ENCODE measurements around the gene PSEN2. TPM values are rescaled to one million over a fixed set of nuclear protein-coding genes. Genes with fewer than 3 reads are reported as not detected.

Gene PSEN2
- total and polyA plus RNA-seq, 2 donors (not counting 3 experiments of a cell fraction or from before 2014, with no cell fraction given), result 12.5 to 19.3 TPM

DNA sequence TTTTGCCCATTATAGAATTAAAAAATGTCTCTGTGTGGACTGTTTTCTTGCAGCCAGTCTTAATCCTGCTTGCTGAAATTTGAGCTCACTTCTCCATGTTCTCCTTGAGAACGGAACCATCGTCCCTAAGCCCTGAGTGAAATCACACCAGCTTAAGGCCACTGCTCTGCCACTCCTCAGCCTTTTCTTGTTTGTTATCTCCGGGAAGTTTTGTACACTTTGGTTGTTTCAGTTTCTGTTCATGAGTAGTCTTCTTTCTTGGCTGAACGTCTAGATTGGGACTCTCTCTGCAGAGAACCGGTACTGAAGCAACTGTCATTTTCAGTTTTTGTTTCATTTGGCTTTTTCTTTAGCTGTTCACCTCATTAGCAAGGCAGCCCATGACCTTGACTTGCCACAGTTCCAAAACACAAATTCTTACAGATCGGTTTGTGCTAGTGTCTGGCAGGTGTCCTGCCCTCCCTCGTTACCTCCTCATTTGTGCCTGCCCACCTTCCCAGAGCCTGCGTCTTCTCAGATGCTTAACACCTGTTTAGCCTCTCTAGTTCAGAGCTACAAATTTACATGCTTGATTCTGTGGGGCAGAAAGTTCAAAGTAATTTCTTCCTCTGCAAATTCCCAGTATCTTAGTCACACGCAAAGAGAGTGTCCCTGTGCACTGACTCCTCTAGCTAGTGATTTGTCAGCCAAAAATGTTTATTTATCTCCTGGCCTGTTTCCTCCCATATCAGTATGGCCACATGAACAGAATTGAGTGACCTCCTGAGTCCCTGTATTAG, 12.4 kb downstream of the PSEN2 start:
- ChIA-PET POLR2A (no interaction called here), CTCF (interaction anchor here (0.9 to 1.9 kb wide), 4 partner anchors 10 to 257 kb away, joined by 3 to 8 read pairs (median 4); no protein-coding TSS in a partner anchor)
- BruUV-seq (replicated peaks), result no TSS peak
- DNase-seq (ENCODE audit: low read depth, low spot score) (no peak), FAIRE-seq (peak; percentile 83)
- intact Hi-C loops (cut with micrococcal nuclease), result no loop called here
- H2AFZ ChIP-seq (ENCODE audit: low read depth, low read length), result no peak overlapping the region
- no peak overlapping the region for H3K9ac ChIP-seq (replicated peaks; ENCODE audit: extremely low read depth, insufficient read depth, low read length)
- peaks cover 19% of the 10 kb centered on the region for H3K4me1 ChIP-seq (ENCODE audit: control insufficient read depth, extremely low read depth, insufficient read depth, low read length)
- no peaks in the 10 kb centered on the region for H3K9me3 ChIP-seq (replicated peaks; ENCODE audit: control insufficient read depth, insufficient read depth, low read length)
- dilution Hi-C loops (cut with MboI; ENCODE audit: extremely low pct_ligation_motif_present, low sequenced_read_pairs), result no loop called here
- no peaks in the 10 kb centered on the region for H3K36me3 ChIP-seq (ENCODE audit: control insufficient read depth in 2 of 2, extremely low read depth in 1 of 2, insufficient read depth in 2 of 2, low read length in 2 of 2)
- H3K79me2 ChIP-seq (ENCODE audit: control insufficient read depth, insufficient read depth, low read length), result no peaks in the 10 kb centered on the region
- H3K27me3 ChIP-seq (ENCODE audit: control insufficient read depth in 2 of 2, insufficient read depth in 2 of 2, low read length in 2 of 2), result no peaks in the 10 kb centered on the region
- H3K9me1 ChIP-seq (replicated peaks; ENCODE audit: control insufficient read depth, extremely low read depth, insufficient read depth, low read length), result no peaks in the 10 kb centered on the region
- H4K20me1 ChIP-seq (replicated peaks; ENCODE audit: control insufficient read depth, extremely low read depth, insufficient read depth, low read length), result no peaks in the 10 kb centered on the region
- TF ChIP-seq FOS (IDR thresholded peaks at IDR 0.05; ENCODE audit: borderline replicate concordance, insufficient read depth, low read length) (no peak), POLR2AphosphoS5 (IDR thresholded peaks at IDR 0.05; ENCODE audit: insufficient read depth, low read depth, low read length) (peak; percentile 40), GATA2 (IDR thresholded peaks at IDR 0.05; ENCODE audit: insufficient read depth, insufficient read length, low read depth, low read length) (peak; percentile 63)
- H3K4me3 ChIP-seq (replicated peaks in 1 of 3; ENCODE audit: insufficient read depth in 1 of 3, low read depth in 1 of 3, low read length in 3 of 3), result no peak overlapping the region
- peak overlapping the region; percentile 13 for H3K4me2 ChIP-seq (ENCODE audit: insufficient read depth, low read length)
- no peak overlapping the region for H3K27ac ChIP-seq (ENCODE audit: insufficient read depth, low read depth, low read length)

DNA sequence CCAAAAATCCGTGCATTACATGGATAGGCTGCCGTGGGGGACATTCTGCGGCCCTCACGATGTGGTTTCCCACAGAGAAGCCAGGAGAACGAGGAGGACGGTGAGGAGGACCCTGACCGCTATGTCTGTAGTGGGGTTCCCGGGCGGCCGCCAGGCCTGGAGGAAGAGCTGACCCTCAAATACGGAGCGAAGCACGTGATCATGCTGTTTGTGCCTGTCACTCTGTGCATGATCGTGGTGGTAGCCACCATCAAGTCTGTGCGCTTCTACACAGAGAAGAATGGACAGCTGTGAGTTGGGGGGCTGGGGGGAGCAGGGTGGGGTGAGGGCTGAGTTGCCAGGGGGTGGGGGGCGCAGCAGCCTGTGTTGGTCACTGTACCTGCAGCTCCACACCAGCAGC, 13.2 kb downstream of the PSEN2 start:
- CTCF ChIA-PET, result interaction anchor here (0.9 to 1.9 kb wide), 3 partner anchors 9 to 257 kb away, joined by 3 to 8 read pairs (median 6); no protein-coding TSS in a partner anchor
- dilution Hi-C loops (cut with MboI; ENCODE audit: extremely low pct_ligation_motif_present, low sequenced_read_pairs), result no loop called here
- no TSS peak for BruUV-seq (replicated peaks)

More for the DNA sequence above, 13.2 kb downstream of the PSEN2 start:
- Histone ChIP-seq H3K27ac (ENCODE audit: insufficient read depth, low read depth, low read length) (no peak overlapping the region), H3K79me2 (ENCODE audit: control insufficient read depth, insufficient read depth, low read length) (no peaks in the 10 kb centered on the region), H4K20me1 (replicated peaks; ENCODE audit: control insufficient read depth, extremely low read depth, insufficient read depth, low read length) (no peaks in the 10 kb centered on the region), H3K4me3 (replicated peaks in 1 of 3; ENCODE audit: insufficient read depth in 1 of 3, low read depth in 1 of 3, low read length in 3 of 3) (no peak overlapping the region), H3K9ac (replicated peaks; ENCODE audit: extremely low read depth, insufficient read depth, low read length) (no peak overlapping the region), H3K9me1 (replicated peaks; ENCODE audit: control insufficient read depth, extremely low read depth, insufficient read depth, low read length) (no peaks in the 10 kb centered on the region), H3K4me2 (ENCODE audit: insufficient read depth, low read length) (no peak overlapping the region), H3K9me3 (replicated peaks; ENCODE audit: control insufficient read depth, insufficient read depth, low read length) (no peaks in the 10 kb centered on the region), H3K4me1 (ENCODE audit: control insufficient read depth, extremely low read depth, insufficient read depth, low read length) (peaks cover 19% of the 10 kb centered on the region), H2AFZ (ENCODE audit: low read depth, low read length) (no peak overlapping the region), H3K36me3 (ENCODE audit: control insufficient read depth in 2 of 2, extremely low read depth in 1 of 2, insufficient read depth in 2 of 2, low read length in 2 of 2) (no peaks in the 10 kb centered on the region), H3K27me3 (ENCODE audit: control insufficient read depth in 2 of 2, insufficient read depth in 2 of 2, low read length in 2 of 2) (no peaks in the 10 kb centered on the region)
- intact Hi-C loops (cut with micrococcal nuclease), result no loop called here
- no peak for FAIRE-seq
- TF ChIP-seq CTCF (IDR thresholded peaks at IDR 0.05; ENCODE audit: extremely low read depth in 1 of 2, insufficient read depth in 1 of 2, low read depth in 1 of 2, low read length in 2 of 2), result no peak
- no peak for TF ChIP-seq POLR2A (IDR thresholded peaks at IDR 0.05; ENCODE audit: low read depth, low read length)
- TF ChIP-seq MAX (IDR thresholded peaks at IDR 0.05; ENCODE audit: insufficient read depth, insufficient read length), result no peak
- no peak for TF ChIP-seq POLR2AphosphoS5 (IDR thresholded peaks at IDR 0.05; ENCODE audit: insufficient read depth, low read depth, low read length)
- TF ChIP-seq MYC (IDR thresholded peaks at IDR 0.05; ENCODE audit: low read depth, low read length), result no peak
- no peak for TF ChIP-seq GATA2 (IDR thresholded peaks at IDR 0.05; ENCODE audit: insufficient read depth, insufficient read length, low read depth, low read length)
- no peak for TF ChIP-seq FOS (IDR thresholded peaks at IDR 0.05; ENCODE audit: borderline replicate concordance, insufficient read depth, low read length)
- no peak for TF ChIP-seq EZH2 (IDR thresholded peaks at IDR 0.05; ENCODE audit: borderline replicate concordance, low read depth, low read length, severe bottlenecking)
- no peak for TF ChIP-seq JUN (IDR thresholded peaks at IDR 0.05; ENCODE audit: borderline replicate concordance, insufficient read depth, insufficient read length, low read depth)
- DNase-seq (ENCODE audit: low read depth, low spot score), result no peak
- POLR2A ChIA-PET, result no interaction called here
